GM12878 (cell line): Measurements from ENCODE around the gene GGCX. TPM values are rescaled to one million over a fixed set of nuclear protein-coding genes. Genes with fewer than 3 reads are reported as not detected.

ENCODE experiments used
- ATAC-seq: fragments of 200-7000 bp; cut with Tn5 transposase; 3 replicates; pipeline ENCODE4 v1.9.1; 2020; ENCODE audit warnings: mild to moderate bottlenecking, moderate library complexity
- BruUV-seq: library from RNA; stranded (reverse); fragments of 400-500 nt; replicated peaks from 2 replicates; lab custom pipeline; 2021; lab: Mats Ljungman, UMichigan
- CTCF ChIA-PET: fragments of 300-600 bp; sonication (Branson Sonifier 250); formaldehyde crosslinking; extraction: SDS; loops from one replicate; lab custom pipeline; 2021; ENCODE audit warnings: inconsistent platforms; lab: Yijun Ruan, JAX
- POLR2A ChIA-PET: fragments of 350-600 bp; formaldehyde crosslinking; extraction: SDS; loops from one replicate; lab custom pipeline; 2021; ENCODE audit warnings: inconsistent platforms; lab: Charles Lee
- RAD21 ChIA-PET: fragments of 300-600 bp; sonication (Branson Sonifier 250); formaldehyde crosslinking; loops from one replicate; lab custom pipeline; 2023; ENCODE audit warnings: antibody characterized with exemption; ENCODE audit not compliant: unreplicated experiment; lab: Charles Lee
- SMC1A ChIA-PET: fragments of 300-600 bp; sonication (Branson Sonifier 250); formaldehyde crosslinking; loops from one replicate; lab custom pipeline; 2023; ENCODE audit not compliant: unreplicated experiment, uncharacterized antibody; lab: Charles Lee
- DNase-seq: peaks from one replicate; pipeline ENCODE4 v3.0.0-alpha.2; 2011; ENCODE audit warnings: low read depth, low spot score
- FAIRE-seq: peaks from 3 replicates; lab custom pipeline; 2011; peaks lifted over from hg19 to GRCh38; lab: Jason Lieb, UNC
- H2AFZ ChIP-seq: 2 replicates; pipeline ENCODE4 v1.6.0; 2011; ENCODE audit warnings: low read depth, low read length, control low read depth; ENCODE audit not compliant: control insufficient read depth
- H3K27ac ChIP-seq: 2 replicates; pipeline ENCODE4 v1.5.1; 2011; ENCODE audit warnings: control low read depth; ENCODE audit not compliant: control insufficient read depth, insufficient read depth
- H3K27me3 ChIP-seq, 2 experiments: replicated peaks in 1 of 2; 2 replicates each; pipeline versions ENCODE4 v1.6.0 to v1.6.1; 2011; ENCODE audit warnings: low read length in 1 of 2; ENCODE audit not compliant: control insufficient read depth in 2 of 2, insufficient read depth in 2 of 2
- H3K36me3 ChIP-seq, 2 experiments: 2 replicates each; pipeline ENCODE4 v1.5.1; 2011; ENCODE audit warnings: low read length in 1 of 2; ENCODE audit not compliant: control insufficient read depth in 2 of 2, insufficient read depth in 2 of 2
- H3K4me1 ChIP-seq: 2 replicates; pipeline ENCODE4 v1.6.1; 2011; ENCODE audit warnings: mild to moderate bottlenecking, low read length, moderate library complexity, mixed read lengths; ENCODE audit not compliant: control insufficient read depth, insufficient read depth
- H3K4me2 ChIP-seq: 2 replicates; pipeline ENCODE4 v1.6.0; 2011; ENCODE audit warnings: control low read depth; ENCODE audit not compliant: control insufficient read depth, insufficient read depth
- H3K4me3 ChIP-seq: fragments of 200-600 bp; sonication (generic); 2 replicates; pipeline ENCODE4 v1.5.1; 2016
- H3K79me2 ChIP-seq: 2 replicates; pipeline ENCODE4 v1.6.0; 2011; ENCODE audit warnings: low read length; ENCODE audit not compliant: control insufficient read depth, insufficient read depth
- H3K9ac ChIP-seq: 2 replicates; pipeline ENCODE4 v1.8.0; 2011; ENCODE audit warnings: low read length, control low read depth, mixed read lengths; ENCODE audit not compliant: control insufficient read depth, insufficient read depth
- H3K9me3 ChIP-seq: replicated peaks from 3 replicates; pipeline ENCODE4 v1.5.1; 2011; ENCODE audit warnings: mild to moderate bottlenecking, low read length; ENCODE audit not compliant: control insufficient read depth, insufficient read depth
- H4K20me1 ChIP-seq: 2 replicates; pipeline ENCODE4 v1.6.0; 2011; ENCODE audit not compliant: control insufficient read depth, insufficient read depth
- E2F4 ChIP-seq: IDR thresholded peaks from 2 replicates; pipeline ENCODE4 v1.6.1; 2012; ENCODE audit warnings: low read depth, low read length, improper control_type of control experiment
- LARP7 ChIP-seq: fragments of 450-650 bp; IDR thresholded peaks from 2 replicates; pipeline ENCODE4 v1.6.1; 2017; ENCODE audit warnings: mild to moderate bottlenecking
- MTA3 ChIP-seq: IDR thresholded peaks from 2 replicates; pipeline ENCODE4 v1.6.1; 2012; ENCODE audit warnings: low read length, inconsistent platforms, borderline replicate concordance
- NR2F1 ChIP-seq: fragments of 450-650 bp; conservative IDR thresholded peaks from 2 replicates; pipeline ENCODE4 v1.6.1; 2017; ENCODE audit warnings: mild to moderate bottlenecking
- SIN3A ChIP-seq: IDR thresholded peaks from 2 replicates; pipeline ENCODE4 v1.6.1; 2012; ENCODE audit warnings: low read depth, low read length, improper control_type of control experiment
- SMAD1 ChIP-seq: fragments of 450-650 bp; IDR thresholded peaks from 2 replicates; pipeline ENCODE4 v1.6.1; 2018; ENCODE audit warnings: mild to moderate bottlenecking, low read depth; ENCODE audit not compliant: partially characterized antibody
- SREBF2 ChIP-seq: IDR thresholded peaks from 2 replicates; pipeline ENCODE4 v1.6.1; 2012; ENCODE audit warnings: mild to moderate bottlenecking, low read length
- TARDBP ChIP-seq: IDR thresholded peaks from 2 replicates; pipeline ENCODE4 v1.6.1; 2016; ENCODE audit warnings: borderline replicate concordance
- ZSCAN29 ChIP-seq: fragments of 450-650 bp; IDR thresholded peaks from 2 replicates; pipeline ENCODE4 v1.6.1; 2017; ENCODE audit warnings: mild to moderate bottlenecking, moderate library complexity
- WGBS: methylation state at CpG from one replicate; pipeline ENCODE4 v1.1.6; 2016; ENCODE audit warnings: low lambda C conversion rate; ENCODE audit not compliant: insufficient replicate concordance, insufficient coverage; ENCODE audit errors: missing lambda C conversion rate; 5-methylcytosine and 5-hydroxymethylcytosine counted together
- in situ Hi-C: fragments of 300-500 bp; cut with MboI; formaldehyde crosslinking; loops from 9 replicates; pipeline ENCODE4 v1.14.3; 2018; ENCODE audit warnings: mixed read lengths
- intact Hi-C: fragments of 100-400 bp; cut with micrococcal nuclease; formaldehyde crosslinking; loops from one replicate; pipeline ENCODE4 v1.14.2; 2022; ENCODE audit not compliant: unreplicated experiment
- polyA plus RNA-seq, 11 experiments: library from polyadenylated mRNA; depleted of rRNA in 4 of 11; unstranded in 6 of 11; stranded (reverse) in 5 of 11; fragments of >200 nt; fragmentation: Nextera tagmentation in 4 of 11; fragmentation: Illumina TruSeq in 1 of 11; extraction: Ambion mirVana in 4 of 11; extraction: Trizol in 1 of 11; gene quantifications; 1 replicate in 1 of 11; 2 replicates in 10 of 11; pipeline versions ENCODE4 v1.2.1 to v1.2.3, GENCODE V29; 2011 to 2016; ENCODE audit warnings: inconsistent platforms in 2 of 11, missing spikeins in 2 of 11, low read depth in 1 of 11
- total RNA-seq, 4 experiments: library from RNA; depleted of rRNA in 3 of 4; stranded (reverse); fragments of >200 nt in 3 of 4; fragmentation: Illumina TruSeq in 1 of 4; extraction: Trizol in 1 of 4; gene quantifications; 2 replicates each; pipeline versions ENCODE4 v1.2.1 to v1.2.3, GENCODE V29; 2013 to 2021
- TF ChIP-seq, protein P1 (sequence below): IDR thresholded peaks from 2 replicates; pipeline ENCODE4 v1.6.1; 2011; ENCODE audit warnings: low read depth, mild to moderate bottlenecking, low read length, moderate library complexity, borderline replicate concordance; ENCODE audit errors: extremely low read depth

Gene GGCX
- total and polyA plus RNA-seq, 10 of the 15 experiments (the other 5 are each of a cell fraction or from before 2014, with no cell fraction given): 18.1 to 52.7 (median 25.0) TPM

DNA sequence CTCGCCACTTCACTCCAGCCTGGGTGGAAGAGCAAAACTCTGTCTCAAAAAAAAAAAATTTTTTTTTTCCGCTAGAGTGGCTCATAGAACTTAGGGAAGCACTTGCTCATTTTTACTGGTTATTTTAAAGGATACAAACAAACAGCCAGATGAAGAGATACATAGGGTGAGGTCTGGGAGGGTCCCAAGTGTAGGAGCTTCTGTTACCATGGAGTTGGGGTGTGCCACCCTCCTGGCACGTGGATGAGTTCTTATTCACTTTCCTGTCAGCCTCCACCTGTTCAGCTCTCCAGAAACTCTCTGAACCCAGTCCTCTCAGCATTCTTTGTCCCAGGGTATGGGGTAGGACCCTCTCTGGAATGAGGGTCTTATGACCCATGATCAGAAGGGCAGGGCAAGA is 27.2 kb downstream of the GGCX start (continued):
- no peak for TF ChIP-seq MTA3
- TF ChIP-seq LARP7: no peak
- TF ChIP-seq, protein P1, sequence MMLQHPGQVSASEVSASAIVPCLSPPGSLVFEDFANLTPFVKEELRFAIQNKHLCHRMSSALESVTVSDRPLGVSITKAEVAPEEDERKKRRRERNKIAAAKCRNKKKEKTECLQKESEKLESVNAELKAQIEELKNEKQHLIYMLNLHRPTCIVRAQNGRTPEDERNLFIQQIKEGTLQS: no peak
- TF ChIP-seq SIN3A: no peak
- TF ChIP-seq NR2F1: no peak

- in situ Hi-C loops: no loop called here
- intact Hi-C loops: no loop called here
Measured at GRCh38 chr2:85531589-85531988, 29.7 kb downstream of the GGCX start.

More at GRCh38 chr2:85531589-85531988, 29.7 kb downstream of the GGCX start:
- no peak for ATAC-seq
- Histone ChIP-seq H3K4me2 (no peak overlapping the region), H3K27ac (no peak overlapping the region), H3K9ac (no peak overlapping the region), H3K4me1 (no peaks in the 10 kb centered on the region), H3K79me2 (no peaks in the 10 kb centered on the region), H2AFZ (no peak overlapping the region), H3K27me3 (no peaks in the 10 kb centered on the region; a peak in 1 of 4 replicates), H3K9me3 (no peaks in the 10 kb centered on the region), H3K4me3 (no peak overlapping the region), H3K36me3 (no peaks in the 10 kb centered on the region), H4K20me1 (no peaks in the 10 kb centered on the region)
- 31% methylated on average over 2 of the region's 2 CpGs for WGBS
- no peak for TF ChIP-seq ZSCAN29
- TF ChIP-seq SIN3A: no peak
- TF ChIP-seq TARDBP: no peak
- no peak for TF ChIP-seq SMAD1
- no peak for TF ChIP-seq E2F4
- no peak for TF ChIP-seq SREBF2
- POLR2A ChIA-PET: interaction anchor here (0.6 to 0.7 kb wide), 5 partner anchors 9 to 530 kb away, joined by 3 to 7 read pairs (median 4); no protein-coding TSS in a partner anchor
- no TSS peak for BruUV-seq
- SMC1A ChIA-PET: no interaction called here
- no peak for FAIRE-seq
- no peak for DNase-seq
- CTCF ChIA-PET: interaction anchor here (0.6 kb wide), 1 partner anchor 893 kb away, joined by 3 read pairs; no protein-coding TSS in a partner anchor
- RAD21 ChIA-PET: no interaction called here
